Measurements from ENCODE around the gene PKDCC. TPM values are rescaled to one million over a fixed set of nuclear protein-coding genes. Genes with fewer than 3 reads are reported as not detected.

The PKDCC gene
- polyA plus RNA-seq, 1 donor (not counting 4 experiments of a cell fraction or from before 2014, with no cell fraction given): not detected

GRCh38 chr2:42059261-42059898, 11.6 kb downstream of the PKDCC start:
- dilution Hi-C loops (cut with MboI; ENCODE audit: extremely low pct_ligation_motif_present, low sequenced_read_pairs): no loop called here
- no peak for DNase-seq (ENCODE audit: low read depth, low spot score)
- no peak for FAIRE-seq

GRCh38 chr2:42060028-42060427, 12.2 kb downstream of the PKDCC start:
- FAIRE-seq (no peak), DNase-seq (ENCODE audit: low read depth, low spot score) (no peak)
- Histone ChIP-seq H2AFZ (ENCODE audit: control insufficient read depth, low read length) (no peak overlapping the region), H3K4me2 (ENCODE audit: control insufficient read depth, extremely low read depth, insufficient read depth, low read depth, low read length) (no peak overlapping the region), H3K79me2 (ENCODE audit: control insufficient read depth, insufficient read depth, low read length) (no peaks in the 10 kb centered on the region), H4K20me1 (ENCODE audit: control insufficient read depth, extremely low read depth, insufficient read depth, low read length) (no peaks in the 10 kb centered on the region), H3K27me3 (ENCODE audit: control insufficient read depth, extremely low read depth, insufficient read depth, low read length) (peaks cover 3% of the 10 kb centered on the region), H3K9me3 (ENCODE audit: control insufficient read depth, low read depth, low read length) (no peaks in the 10 kb centered on the region), H3K9ac (ENCODE audit: control insufficient read depth, extremely low read depth, insufficient read depth, low read length) (no peak overlapping the region), H3K36me3 (ENCODE audit: control insufficient read depth in 2 of 2, extremely low read depth in 1 of 2, insufficient read depth in 2 of 2, low read length in 2 of 2) (no peaks in the 10 kb centered on the region), H3K4me1 (ENCODE audit: control insufficient read depth, extremely low read depth, insufficient read depth, low read length) (no peaks in the 10 kb centered on the region), H3K9me1 (ENCODE audit: control insufficient read depth, extremely low read depth, insufficient read depth, low read length) (no peaks in the 10 kb centered on the region), H3K4me3 (ENCODE audit: control insufficient read depth in 2 of 3, extremely low read depth in 1 of 3, insufficient read depth in 2 of 3, low read depth in 1 of 3, low read length in 3 of 3) (no peak overlapping the region), H3K27ac (ENCODE audit: control insufficient read depth, insufficient read depth, low read length) (no peak overlapping the region)
- no peak for TF ChIP-seq CTCF (optimal IDR thresholded peaks at IDR 0.05 in 1 of 3, IDR thresholded peaks at IDR 0.05 in 1 of 3, conservative IDR thresholded peaks at IDR 0.05 in 1 of 3; ENCODE audit: extremely low read depth in 1 of 3, insufficient read depth in 2 of 3, low read length in 3 of 3)
- TF ChIP-seq EZH2 (IDR thresholded peaks at IDR 0.05; ENCODE audit: low read length): no peak
- dilution Hi-C loops (cut with MboI; ENCODE audit: extremely low pct_ligation_motif_present, low sequenced_read_pairs): no loop called here

More at GRCh38 chr2:42059261-42059898, 11.6 kb downstream of the PKDCC start:
- Histone ChIP-seq H3K9me3 (ENCODE audit: control insufficient read depth, low read depth, low read length) (no peaks in the 10 kb centered on the region), H3K4me2 (ENCODE audit: control insufficient read depth, extremely low read depth, insufficient read depth, low read depth, low read length) (no peak overlapping the region), H3K4me1 (ENCODE audit: control insufficient read depth, extremely low read depth, insufficient read depth, low read length) (no peaks in the 10 kb centered on the region), H3K27me3 (ENCODE audit: control insufficient read depth, extremely low read depth, insufficient read depth, low read length) (peaks cover 3% of the 10 kb centered on the region), H4K20me1 (ENCODE audit: control insufficient read depth, extremely low read depth, insufficient read depth, low read length) (no peaks in the 10 kb centered on the region), H3K36me3 (ENCODE audit: control insufficient read depth in 2 of 2, extremely low read depth in 1 of 2, insufficient read depth in 2 of 2, low read length in 2 of 2) (no peaks in the 10 kb centered on the region), H3K4me3 (ENCODE audit: control insufficient read depth in 2 of 3, extremely low read depth in 1 of 3, insufficient read depth in 2 of 3, low read depth in 1 of 3, low read length in 3 of 3) (no peak overlapping the region), H3K27ac (ENCODE audit: control insufficient read depth, insufficient read depth, low read length) (no peak overlapping the region), H3K9ac (ENCODE audit: control insufficient read depth, extremely low read depth, insufficient read depth, low read length) (no peak overlapping the region), H2AFZ (ENCODE audit: control insufficient read depth, low read length) (no peak overlapping the region), H3K9me1 (ENCODE audit: control insufficient read depth, extremely low read depth, insufficient read depth, low read length) (no peaks in the 10 kb centered on the region), H3K79me2 (ENCODE audit: control insufficient read depth, insufficient read depth, low read length) (no peaks in the 10 kb centered on the region)
- TF ChIP-seq CTCF (optimal IDR thresholded peaks at IDR 0.05 in 1 of 3, IDR thresholded peaks at IDR 0.05 in 1 of 3, conservative IDR thresholded peaks at IDR 0.05 in 1 of 3; ENCODE audit: extremely low read depth in 1 of 3, insufficient read depth in 2 of 3, low read length in 3 of 3): no peak
- TF ChIP-seq EZH2 (IDR thresholded peaks at IDR 0.05; ENCODE audit: low read length): no peak

Data from keratinocyte (primary cell).